Natural killer cell (primary cell): Measurements from ENCODE around the gene TPBG. TPM values are rescaled to one million over a fixed set of nuclear protein-coding genes. Genes with fewer than 3 reads are reported as not detected.

Source experiments
- ATAC-seq, 3 donors: fragments of 150-1000 bp in 2 of 3; fragments of 200-7000 bp in 1 of 3; cut with Tn5 transposase; 1 replicate in 1 of 3; 2 replicates in 2 of 3; pipeline ENCODE4 v1.10.0; 2021; ENCODE audit warnings: mild to moderate bottlenecking in 2 of 3, moderate library complexity in 2 of 3
- DNase-seq, 2 donors: peaks; one replicate each; pipeline versions ENCODE4 v3.0.0 to v3.0.0-alpha.2; 2013 to 2021; ENCODE audit warnings: mixed read lengths in 1 of 2
- H3K27ac ChIP-seq: one replicate; pipeline ENCODE4 v1.5.1; 2013; ENCODE audit warnings: mild to moderate bottlenecking, low read length
- H3K27me3 ChIP-seq: one replicate; pipeline ENCODE4 v1.6.1; 2013; ENCODE audit warnings: low read length; ENCODE audit not compliant: control insufficient read depth, insufficient read depth
- H3K36me3 ChIP-seq: one replicate; pipeline ENCODE4 v1.6.1; 2013; ENCODE audit warnings: low read length; ENCODE audit not compliant: control insufficient read depth, insufficient read depth
- H3K4me1 ChIP-seq: one replicate; pipeline ENCODE4 v1.6.1; 2013; ENCODE audit warnings: low read length; ENCODE audit not compliant: control insufficient read depth, insufficient read depth
- H3K4me3 ChIP-seq: one replicate; pipeline ENCODE4 v1.5.1; 2013; ENCODE audit warnings: low read length
- H3K9me3 ChIP-seq: one replicate; pipeline ENCODE4 v1.6.1; 2013; ENCODE audit warnings: low read length; ENCODE audit not compliant: control insufficient read depth, insufficient read depth
- H3K27ac Mint-ChIP-seq, 2 donors: one replicate each; pipeline ENCODE4 v1.8.0; 2022; ENCODE audit warnings: mild to moderate bottlenecking in 2 of 2, mixed read lengths in 2 of 2, moderate library complexity in 1 of 2
- H3K27me3 Mint-ChIP-seq, 2 donors: one replicate each; pipeline ENCODE4 v1.8.0; 2022; ENCODE audit warnings: low read depth in 2 of 2, mixed read lengths in 2 of 2
- H3K36me3 Mint-ChIP-seq: one replicate; pipeline ENCODE4 v1.8.0; 2022; ENCODE audit warnings: mixed read lengths
- H3K4me1 Mint-ChIP-seq, 2 donors: one replicate each; pipeline ENCODE4 v1.8.0; 2022; ENCODE audit warnings: mixed read lengths in 2 of 2
- H3K4me3 Mint-ChIP-seq: one replicate; pipeline ENCODE4 v1.8.0; 2022; ENCODE audit warnings: mild to moderate bottlenecking, moderate library complexity, mixed read lengths
- H3K9me3 Mint-ChIP-seq, 2 donors: one replicate each; pipeline ENCODE4 v1.8.0; 2022; ENCODE audit warnings: mixed read lengths in 2 of 2
- CTCF ChIP-seq: fragments of 200-600 bp; IDR thresholded peaks from one replicate; pipeline ENCODE4 v1.8.0; 2022; ENCODE audit warnings: antibody characterized with exemption
- WGBS: methylation state at CpG from one replicate; pipeline ENCODE4 v1.1.7; 2013; ENCODE audit warnings: missing lambda C conversion rate; ENCODE audit not compliant: insufficient coverage; 5-methylcytosine and 5-hydroxymethylcytosine counted together
- intact Hi-C: fragments of 100-400 bp; cut with micrococcal nuclease; formaldehyde crosslinking; loops from one replicate; pipeline ENCODE4 v1.14.2; 2022
- total RNA-seq, 4 donors: library from RNA; stranded (reverse); fragments of 120-200 nt in 1 of 4; gene quantifications; one replicate each; pipeline versions ENCODE4 v1.2.3 to v1.2.4, GENCODE V29; 2013 to 2022

TPBG gene
- under 1 TPM in 2 of 3 donors, not detected in 1; 0.11 to 0.33 TPM for total RNA-seq
- 0.74 TPM for total RNA-seq (2013)

- Histone ChIP-seq H3K27ac (no peak within 1 kb of the TSS), H3K36me3 (no peaks in the 10 kb centered on the region), H3K9me3 (no peaks in the 10 kb centered on the region), H3K27me3 (peaks cover 27% of the 10 kb centered on the region), H3K4me1 (peaks cover 25% of the 10 kb centered on the region), H3K4me3 (peak within 1 kb of the TSS; percentile 35)
- peaks cover 0 to 22% of the 10 kb centered on the region in 2 donors for H3K4me1 Mint-ChIP-seq
- intact Hi-C loops = no loop called here
- no peak for TF ChIP-seq CTCF
- WGBS = under 1% methylated on average over 39 of the region's 41 CpGs
- peak within 1 kb of the TSS; percentile 75 for H3K4me3 Mint-ChIP-seq
- peak in 1 of 2 donors; percentile 14 for DNase-seq
- H3K27me3 Mint-ChIP-seq = peaks cover 49 to 51% of the 10 kb centered on the region in 2 donors
- H3K9me3 Mint-ChIP-seq = no peaks in the 10 kb centered on the region
- H3K27ac Mint-ChIP-seq = no peak within 1 kb of the TSS
- ATAC-seq = peak in 1 of 3 donors; percentile 28
- no peaks in the 10 kb centered on the region for H3K36me3 Mint-ChIP-seq
These were observed at the start of gene TPBG for GRCh38 chr6:82363428-82364086. TSS of gene TPBG (plus strand) at chr6:82363817. CDS start at chr6:82364962, 1,145 bp downstream.

GRCh38 chr6:82322386-82322785 lies 41.2 kb upstream of the TPBG start:
- H3K9me3 Mint-ChIP-seq = peaks cover 0 to 3% of the 10 kb centered on the region in 2 donors
- no peak overlapping the region for H3K27ac Mint-ChIP-seq
- intact Hi-C loops = no loop called here
- H3K4me3 Mint-ChIP-seq = no peak overlapping the region
- H3K36me3 ChIP-seq = no peaks in the 10 kb centered on the region
- H3K4me1 ChIP-seq = no peaks in the 10 kb centered on the region
- no peak for ATAC-seq
- H3K4me1 Mint-ChIP-seq = no peaks in the 10 kb centered on the region
- WGBS = 83% methylated on average over 1 of the region's 1 CpG
- no peak for TF ChIP-seq CTCF
- no peak for DNase-seq
- H3K9me3 ChIP-seq = no peaks in the 10 kb centered on the region
- peaks cover 0 to 6% of the 10 kb centered on the region in 2 donors for H3K27me3 Mint-ChIP-seq
- H3K27me3 ChIP-seq = no peaks in the 10 kb centered on the region
- no peak overlapping the region for H3K4me3 ChIP-seq
- no peak overlapping the region for H3K27ac ChIP-seq
- H3K36me3 Mint-ChIP-seq = no peaks in the 10 kb centered on the region

GRCh38 chr6:82329766-82330165 lies 33.9 kb upstream of the TPBG start:
- H3K4me1 Mint-ChIP-seq = no peaks in the 10 kb centered on the region
- intact Hi-C loops = no loop called here
- H3K27ac Mint-ChIP-seq = no peak overlapping the region
- no peaks in the 10 kb centered on the region for H3K36me3 Mint-ChIP-seq
- DNase-seq = no peak
- Histone ChIP-seq H3K36me3 (no peaks in the 10 kb centered on the region), H3K4me3 (no peak overlapping the region), H3K9me3 (no peaks in the 10 kb centered on the region), H3K4me1 (no peaks in the 10 kb centered on the region), H3K27ac (no peak overlapping the region), H3K27me3 (no peaks in the 10 kb centered on the region)
- TF ChIP-seq CTCF = no peak
- WGBS = 76% methylated on average over 4 of the region's 4 CpGs
- H3K27me3 Mint-ChIP-seq = peaks cover 0 to 5% of the 10 kb centered on the region in 2 donors
- peaks cover 0 to 2% of the 10 kb centered on the region in 2 donors for H3K9me3 Mint-ChIP-seq
- H3K4me3 Mint-ChIP-seq = no peak overlapping the region
- no peak for ATAC-seq
